SJSA1 (cell line): ENCODE measurements around the gene SLC51B. TPM values are rescaled to one million over a fixed set of nuclear protein-coding genes. Genes with fewer than 3 reads are reported as not detected.

Experiments
- DNase-seq, 2 experiments: peaks; one replicate each; pipeline ENCODE4 v3.0.0-alpha.2; 2015 to 2020; ENCODE audit warnings: low spot score in 2 of 2, low read depth in 1 of 2
- H3K27ac ChIP-seq: fragments of 250-450 bp; sonication (Bioruptor Pico); 2 replicates; pipeline ENCODE4 v1.5.1; 2020; ENCODE audit warnings: mild to moderate bottlenecking, moderate library complexity
- H3K27me3 ChIP-seq: fragments of 250-450 bp; sonication (Bioruptor Pico); replicated peaks from 2 replicates; pipeline ENCODE4 v1.5.1; 2020; ENCODE audit warnings: mild to moderate bottlenecking, moderate library complexity
- H3K36me3 ChIP-seq: fragments of 250-450 bp; sonication (Bioruptor Pico); 2 replicates; pipeline ENCODE4 v1.5.1; 2020; ENCODE audit warnings: mild to moderate bottlenecking
- H3K4me1 ChIP-seq: fragments of 250-450 bp; sonication (Bioruptor Pico); replicated peaks from 2 replicates; pipeline ENCODE4 v1.6.1; 2021; ENCODE audit warnings: mild to moderate bottlenecking
- H3K4me3 ChIP-seq: fragments of 250-450 bp; sonication (Bioruptor Pico); 2 replicates; pipeline ENCODE4 v1.5.1; 2020; ENCODE audit warnings: mild to moderate bottlenecking
- H3K9me3 ChIP-seq: fragments of 250-450 bp; sonication (Bioruptor Pico); replicated peaks from 2 replicates; pipeline ENCODE4 v1.5.1; 2020; ENCODE audit warnings: mild to moderate bottlenecking
- total RNA-seq: library from RNA; depleted of rRNA; stranded (reverse); fragments of >200 nt; shearing (Covaris generic); gene quantifications from 2 replicates; pipeline ENCODE4 v1.2.3, GENCODE V29; 2014

SLC51B gene
- total RNA-seq, 1 experiment from 2014 or later = 1.1 TPM

DNA sequence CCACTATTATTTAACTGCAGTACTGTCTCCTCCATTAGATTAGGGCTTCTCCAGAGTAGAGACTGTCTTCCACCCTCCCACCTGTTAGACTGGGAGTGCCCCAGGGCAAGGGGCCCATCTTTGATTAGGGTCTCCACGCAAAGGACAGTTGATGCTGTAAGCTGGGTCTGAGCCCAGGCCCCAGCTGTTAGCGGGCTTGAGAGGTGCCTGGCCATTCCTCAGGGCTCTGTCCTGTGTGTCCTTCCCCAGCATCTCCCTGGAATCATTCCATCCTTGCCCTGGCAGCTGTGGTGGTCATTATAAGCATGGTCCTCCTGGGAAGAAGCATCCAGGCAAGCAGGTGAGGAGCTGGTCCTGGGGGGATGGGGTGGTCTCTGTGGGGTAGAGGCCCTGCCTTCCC is 6.1 kb downstream of the SLC51B start:
- Histone ChIP-seq H3K27ac (peak overlapping the region; percentile 78), H3K9me3 (no peaks in the 10 kb centered on the region), H3K4me3 (no peak overlapping the region), H3K36me3 (peaks cover 70% of the 10 kb centered on the region), H3K4me1 (peaks cover 70% of the 10 kb centered on the region), H3K27me3 (no peaks in the 10 kb centered on the region)
- DNase-seq = no peak

DNA sequence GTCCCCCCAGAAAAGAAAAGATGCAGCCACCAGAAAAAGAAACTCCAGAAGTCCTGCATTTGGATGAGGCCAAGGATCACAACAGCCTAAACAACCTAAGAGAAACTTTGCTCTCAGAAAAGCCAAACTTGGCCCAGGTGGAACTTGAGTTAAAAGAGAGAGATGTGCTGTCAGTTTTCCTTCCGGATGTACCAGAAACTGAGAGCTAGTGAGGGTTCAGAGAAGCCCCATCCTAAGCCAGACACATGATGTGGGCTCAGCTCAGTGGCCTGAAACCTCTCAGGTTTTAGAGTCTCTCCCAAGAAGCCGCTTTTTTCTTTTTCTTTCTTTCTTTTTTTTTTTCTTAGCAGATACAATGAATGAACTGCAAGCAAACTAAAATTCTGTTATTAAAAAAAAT is 7.8 kb downstream of the SLC51B start:
- H3K9me3 ChIP-seq = no peaks in the 10 kb centered on the region
- H3K4me3 ChIP-seq = no peak overlapping the region
- peaks cover 78% of the 10 kb centered on the region for H3K36me3 ChIP-seq
- H3K4me1 ChIP-seq = peaks cover 82% of the 10 kb centered on the region
- DNase-seq = no peak
- H3K27me3 ChIP-seq = no peaks in the 10 kb centered on the region
- H3K27ac ChIP-seq = no peak overlapping the region

DNA sequence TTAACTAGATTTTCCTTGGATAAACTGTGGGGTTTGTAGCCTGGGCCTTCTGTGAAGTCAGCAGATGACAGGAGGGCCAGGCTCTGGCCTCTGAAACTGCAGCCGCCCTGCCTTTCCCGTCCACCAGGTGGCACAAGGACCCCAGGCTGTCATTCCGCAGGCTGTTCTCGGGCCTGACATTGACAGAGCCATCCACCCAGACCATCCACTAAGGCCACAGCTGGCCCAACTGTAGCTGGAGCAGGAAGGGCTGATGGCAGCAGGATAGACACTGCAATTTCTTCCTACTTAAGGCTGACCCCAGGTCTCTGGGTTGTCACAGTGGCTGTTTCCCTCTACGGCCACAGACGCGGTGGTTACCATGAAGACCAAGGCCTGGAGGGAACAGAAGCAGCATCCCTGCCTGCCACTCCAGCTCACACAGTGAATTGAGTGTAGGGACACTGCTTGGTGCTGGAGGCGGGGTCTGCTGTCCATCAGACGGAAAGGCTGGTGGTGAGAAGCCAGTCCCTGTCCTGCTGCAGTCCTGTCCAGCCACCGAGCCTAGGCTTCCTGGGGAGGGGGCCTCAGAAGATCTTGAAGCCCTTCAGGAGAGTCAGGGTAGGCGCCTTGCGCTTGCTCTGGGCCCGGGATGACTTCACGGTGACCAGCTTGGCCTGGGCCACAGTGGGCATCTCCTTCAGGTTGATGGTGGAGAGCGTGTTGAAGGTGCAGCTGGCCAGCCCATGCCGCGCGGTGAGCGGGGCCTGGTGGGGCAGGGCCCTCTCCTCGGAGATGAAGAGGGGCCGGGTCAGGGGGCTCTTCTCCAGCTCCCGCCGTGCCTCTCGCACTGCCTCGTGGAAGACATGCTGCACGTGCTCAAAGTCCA is 9.4 kb downstream of the SLC51B start:
- Histone ChIP-seq H3K4me3 (no peak overlapping the region), H3K36me3 (peaks cover 82% of the 10 kb centered on the region), H3K27me3 (no peaks in the 10 kb centered on the region), H3K27ac (peak overlapping the region; percentile 62), H3K4me1 (peaks cover 83% of the 10 kb centered on the region), H3K9me3 (no peaks in the 10 kb centered on the region)
- DNase-seq = peak; percentile 78 to 87

DNA sequence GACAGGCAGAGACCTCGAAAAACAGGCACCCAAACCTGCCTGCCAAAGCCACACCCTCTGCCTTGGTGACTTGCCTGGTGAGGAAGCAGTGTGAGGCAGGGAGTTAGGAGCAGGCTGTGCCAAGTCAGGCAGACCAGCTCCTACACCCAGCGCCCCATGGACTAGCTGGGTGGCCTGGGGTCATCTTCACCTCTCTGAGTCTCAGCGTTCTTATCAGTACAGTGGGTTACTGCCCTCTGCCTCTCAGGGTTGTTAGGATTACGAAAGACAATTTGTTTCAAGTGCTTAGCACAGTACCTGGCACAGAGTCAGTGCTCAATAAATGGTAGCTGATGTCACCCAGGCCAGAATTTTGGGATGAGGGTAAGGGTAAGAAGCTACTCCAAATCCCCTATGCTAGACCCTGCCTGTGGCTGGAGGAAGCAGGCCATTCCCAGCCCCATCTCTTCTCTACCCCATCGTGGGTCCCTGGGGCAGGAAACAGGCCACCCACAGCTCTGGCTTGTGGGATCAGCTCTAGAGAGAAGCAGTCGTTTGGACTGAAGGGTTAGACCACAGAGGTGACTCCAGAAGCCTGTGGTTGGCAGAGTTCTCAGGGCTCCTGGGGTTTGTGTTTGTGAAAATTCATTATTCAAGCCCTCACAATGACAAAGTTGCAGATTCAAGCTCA is 10.1 kb downstream of the SLC51B start:
- H3K4me1 ChIP-seq = peaks cover 81% of the 10 kb centered on the region
- peak; percentile 96 to 98 for DNase-seq
- peak overlapping the region; percentile 62 for H3K27ac ChIP-seq
- H3K27me3 ChIP-seq = no peaks in the 10 kb centered on the region
- H3K9me3 ChIP-seq = no peaks in the 10 kb centered on the region
- peaks cover 86% of the 10 kb centered on the region for H3K36me3 ChIP-seq
- no peak overlapping the region for H3K4me3 ChIP-seq

DNA sequence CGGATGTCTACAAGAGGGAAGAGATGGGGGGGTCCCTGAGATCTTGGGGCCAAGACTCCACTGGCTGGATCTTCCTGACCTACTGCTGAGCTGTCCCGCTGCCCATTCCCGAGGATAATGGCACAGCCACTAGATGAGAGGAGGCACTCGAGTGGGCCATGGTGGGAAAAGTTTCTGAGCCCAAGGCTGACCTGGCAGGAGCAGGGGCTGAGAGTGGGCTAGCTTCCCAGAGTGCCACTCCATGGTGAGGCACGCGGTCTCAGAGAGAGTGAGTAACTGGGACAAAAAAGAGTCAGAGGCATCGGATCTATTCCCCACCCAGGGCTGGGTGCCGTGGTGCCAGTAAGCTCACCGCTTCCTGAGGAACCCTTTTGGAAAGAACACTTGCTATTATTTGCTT is 10.9 kb downstream of the SLC51B start:
- Histone ChIP-seq H3K27me3 (no peaks in the 10 kb centered on the region), H3K9me3 (no peaks in the 10 kb centered on the region), H3K36me3 (peaks cover 90% of the 10 kb centered on the region), H3K4me3 (no peak overlapping the region), H3K27ac (peak overlapping the region; percentile 62), H3K4me1 (peaks cover 81% of the 10 kb centered on the region)
- no peak for DNase-seq

DNA sequence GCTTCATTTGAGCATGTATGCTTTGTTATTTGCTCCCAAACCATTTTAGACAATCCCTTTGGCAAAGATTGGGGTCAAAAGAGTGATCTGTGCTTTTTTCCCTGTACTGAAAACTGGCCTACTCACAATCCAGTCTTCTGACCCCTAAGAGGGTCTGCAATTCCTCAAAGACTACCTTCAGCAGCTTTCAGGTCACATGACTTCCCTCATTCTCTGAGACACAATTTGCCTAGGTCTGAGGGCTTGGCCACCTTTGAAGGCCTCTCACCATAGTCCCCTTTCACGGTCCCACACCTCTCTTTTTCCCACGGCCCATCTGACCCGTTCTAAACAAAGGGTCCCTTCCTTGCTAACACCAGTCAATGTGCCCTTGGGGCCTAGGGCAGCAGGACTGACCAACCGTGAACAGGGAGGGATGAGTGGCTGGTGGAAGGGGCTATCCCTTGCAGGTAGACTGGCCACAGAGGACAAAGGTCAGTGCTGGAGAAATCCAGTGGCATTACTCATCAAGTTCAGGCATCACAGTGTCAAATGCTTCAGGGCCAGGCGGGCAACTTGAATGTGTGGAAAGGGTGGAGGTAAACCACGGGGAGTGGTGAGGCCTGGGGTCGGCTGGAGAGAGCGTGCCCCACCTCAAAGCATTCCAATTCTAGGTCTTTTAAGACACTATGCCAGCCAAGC is 11.8 kb downstream of the SLC51B start:
- Histone ChIP-seq H3K4me3 (no peak overlapping the region), H3K36me3 (peaks cover 90% of the 10 kb centered on the region), H3K9me3 (no peaks in the 10 kb centered on the region), H3K27ac (peak overlapping the region; percentile 62), H3K27me3 (no peaks in the 10 kb centered on the region), H3K4me1 (peaks cover 75% of the 10 kb centered on the region)
- DNase-seq = peak; percentile 54 to 68

DNA sequence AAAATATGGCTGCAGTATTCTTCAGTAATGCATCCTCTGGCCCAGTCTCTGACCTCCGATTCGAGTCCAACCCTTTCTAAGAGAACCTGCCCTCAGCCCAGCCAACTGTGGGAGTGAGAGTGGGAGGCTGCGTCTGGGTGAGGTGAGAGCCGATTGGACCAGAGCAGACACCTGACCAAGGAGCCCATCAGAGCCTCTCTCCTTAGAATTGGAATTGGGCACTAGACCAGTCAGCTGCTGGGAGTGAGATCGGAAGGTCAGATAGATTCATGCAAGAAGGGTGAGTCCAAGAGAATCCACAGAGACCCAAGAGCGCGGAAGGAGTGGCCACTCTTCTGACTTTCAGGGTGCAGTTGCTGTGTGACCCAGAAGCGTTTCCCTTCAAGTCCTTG is 12.4 kb downstream of the SLC51B start:
- no peak for DNase-seq
- H3K4me1 ChIP-seq = peaks cover 79% of the 10 kb centered on the region

DNA sequence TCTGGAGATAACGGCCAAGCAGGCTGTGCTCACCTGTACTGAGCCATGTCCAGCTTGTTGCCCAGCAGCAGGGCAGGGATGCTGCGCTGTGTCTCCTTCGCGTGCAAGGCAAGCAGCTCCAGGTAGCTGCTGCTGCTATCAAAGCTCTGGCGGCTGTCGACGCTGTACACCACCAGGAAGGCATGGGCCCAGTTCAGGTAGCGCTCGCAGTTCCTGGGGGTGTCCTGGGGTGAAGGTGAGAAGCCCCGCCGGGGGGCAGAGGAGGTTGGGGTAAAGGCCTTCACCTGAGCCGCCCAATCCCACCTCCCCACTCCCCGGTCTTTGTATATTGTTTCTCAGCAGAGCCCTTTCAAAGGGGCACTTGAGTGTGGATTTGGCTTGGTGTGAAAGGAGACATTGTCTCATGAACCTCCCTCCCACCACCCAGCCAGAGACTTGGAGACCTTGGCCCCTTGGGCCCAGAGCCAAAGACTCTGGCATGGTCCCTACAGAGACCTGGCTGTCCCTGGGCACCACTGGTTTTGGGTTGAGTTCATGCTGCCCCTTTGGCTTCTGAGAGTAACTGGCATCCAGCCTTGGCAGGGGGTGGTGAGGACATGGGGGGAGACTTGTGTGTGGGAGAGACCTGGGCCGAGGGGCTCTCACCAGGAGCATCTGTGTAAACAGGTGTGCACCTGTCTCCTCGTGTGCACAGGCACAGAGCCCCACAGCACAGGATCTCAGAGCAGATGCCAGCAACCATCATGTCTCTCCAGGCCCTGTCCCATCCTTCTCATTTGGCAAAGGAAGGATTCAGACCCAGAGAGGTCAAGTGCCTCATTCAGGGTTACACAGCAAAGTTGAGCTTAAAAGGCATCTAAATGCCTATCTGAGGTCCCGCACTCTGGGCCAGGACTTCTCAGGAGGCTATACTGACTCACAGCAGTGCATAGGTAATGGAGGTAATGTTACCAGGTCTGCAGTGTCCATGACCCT is 13.5 kb downstream of the SLC51B start:
- Histone ChIP-seq H3K36me3 (peaks cover 94% of the 10 kb centered on the region), H3K9me3 (no peaks in the 10 kb centered on the region), H3K4me3 (no peak overlapping the region), H3K27me3 (no peaks in the 10 kb centered on the region), H3K4me1 (peaks cover 90% of the 10 kb centered on the region), H3K27ac (no peak overlapping the region)
- DNase-seq = no peak

More for the DNA sequence above, 12.4 kb downstream of the SLC51B start:
- H3K9me3 ChIP-seq = no peaks in the 10 kb centered on the region
- H3K4me3 ChIP-seq = no peak overlapping the region
- H3K27ac ChIP-seq = peak overlapping the region; percentile 62; the same call in 1 of the 2 replicates
- no peaks in the 10 kb centered on the region for H3K27me3 ChIP-seq
- H3K36me3 ChIP-seq = peaks cover 93% of the 10 kb centered on the region

DNA sequence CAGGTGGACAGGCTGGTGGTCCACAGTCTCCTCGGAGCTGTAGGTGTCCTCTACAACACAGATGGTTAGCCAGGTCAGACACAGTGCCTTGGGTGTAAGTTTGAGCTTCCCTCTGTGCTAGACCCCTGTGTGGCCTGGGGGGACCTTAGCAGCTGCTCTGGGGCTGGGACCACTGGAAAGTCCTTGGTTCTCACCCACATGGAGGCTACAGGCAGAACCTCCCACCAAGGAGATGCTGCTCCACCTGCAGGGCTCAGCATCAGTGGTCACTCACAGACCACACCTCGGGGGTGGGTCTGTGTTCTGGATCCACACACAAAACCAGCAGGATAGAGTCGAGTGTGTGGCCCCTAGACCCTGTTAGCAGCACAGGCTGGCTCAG is 14.2 kb downstream of the SLC51B start:
- H3K27ac ChIP-seq = no peak overlapping the region
- H3K27me3 ChIP-seq = no peaks in the 10 kb centered on the region
- H3K36me3 ChIP-seq = peaks cover 94% of the 10 kb centered on the region
- DNase-seq = no peak
- peaks cover 90% of the 10 kb centered on the region for H3K4me1 ChIP-seq
- no peaks in the 10 kb centered on the region for H3K9me3 ChIP-seq
- H3K4me3 ChIP-seq = no peak overlapping the region

DNA sequence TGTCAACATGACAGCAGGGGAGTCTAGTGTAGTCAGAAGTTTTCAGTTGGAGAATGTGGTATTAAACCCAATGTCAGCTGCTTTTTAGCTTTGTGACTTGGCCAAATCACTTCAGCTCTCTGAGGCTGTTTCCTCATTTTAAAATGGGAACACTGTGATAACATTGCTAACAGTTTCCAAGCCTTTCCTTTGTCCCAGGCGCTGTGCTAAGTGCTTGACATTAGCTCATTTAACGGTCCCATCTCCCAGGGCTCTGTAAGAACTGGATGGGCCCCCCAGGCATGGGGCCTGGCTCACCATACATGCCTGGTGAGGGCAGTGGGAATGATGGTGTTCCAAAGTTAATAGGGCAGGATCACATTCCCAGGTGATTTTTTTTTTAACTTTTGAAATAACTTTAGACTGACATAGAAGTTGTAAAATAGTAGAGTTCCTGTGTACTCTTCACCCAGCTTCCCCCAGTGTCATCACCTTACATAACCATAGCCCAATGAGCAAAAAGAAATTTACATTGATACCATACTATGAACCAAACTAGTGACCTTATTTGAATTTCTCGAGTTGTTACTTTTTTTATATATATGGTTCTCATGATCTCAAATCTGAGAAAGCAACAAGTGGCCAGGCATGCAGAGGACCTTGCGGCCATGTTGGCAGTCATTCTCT is 14.9 kb downstream of the SLC51B start:
- Histone ChIP-seq H3K27ac (no peak overlapping the region), H3K4me1 (peaks cover 87% of the 10 kb centered on the region), H3K36me3 (peaks cover 94% of the 10 kb centered on the region), H3K27me3 (no peaks in the 10 kb centered on the region), H3K4me3 (no peak overlapping the region), H3K9me3 (no peaks in the 10 kb centered on the region)
- no peak for DNase-seq

DNA sequence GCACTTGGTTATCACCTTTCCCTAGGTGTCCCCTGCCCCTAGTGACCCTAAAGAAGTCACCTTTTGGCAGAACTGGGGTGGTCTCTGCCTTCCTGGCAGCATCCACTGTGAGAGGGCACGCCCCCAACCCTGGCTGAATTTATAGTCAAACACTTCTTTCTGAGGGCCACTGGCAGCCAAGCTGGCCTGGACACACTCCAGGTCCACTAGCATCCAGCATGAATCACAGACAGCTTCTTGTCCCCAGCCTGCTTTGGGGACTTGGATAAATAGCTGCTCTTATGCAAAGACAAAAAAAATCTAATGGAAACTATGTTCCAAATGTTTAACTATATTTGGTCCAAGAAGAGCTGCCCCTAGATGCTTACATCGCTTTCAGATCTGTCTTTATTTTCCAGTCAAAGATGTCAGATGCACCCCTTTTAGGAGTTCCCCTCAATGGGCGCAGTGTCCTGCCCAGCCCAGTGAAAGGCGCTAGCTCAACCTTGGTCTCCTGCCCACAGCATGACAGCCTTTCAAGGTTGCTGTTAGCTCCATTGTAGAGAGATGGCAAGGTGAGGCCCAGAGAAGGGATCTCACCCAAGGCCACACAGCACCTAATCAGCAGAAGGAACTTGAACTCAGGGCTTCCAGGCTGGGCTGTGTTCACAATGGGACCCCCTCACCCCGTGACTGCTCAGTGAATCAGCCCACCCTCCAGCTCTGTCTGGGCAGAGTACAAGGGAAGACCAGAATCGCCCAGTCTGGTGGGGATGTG is 15.6 kb downstream of the SLC51B start:
- H3K4me3 ChIP-seq = no peak overlapping the region

DNA sequence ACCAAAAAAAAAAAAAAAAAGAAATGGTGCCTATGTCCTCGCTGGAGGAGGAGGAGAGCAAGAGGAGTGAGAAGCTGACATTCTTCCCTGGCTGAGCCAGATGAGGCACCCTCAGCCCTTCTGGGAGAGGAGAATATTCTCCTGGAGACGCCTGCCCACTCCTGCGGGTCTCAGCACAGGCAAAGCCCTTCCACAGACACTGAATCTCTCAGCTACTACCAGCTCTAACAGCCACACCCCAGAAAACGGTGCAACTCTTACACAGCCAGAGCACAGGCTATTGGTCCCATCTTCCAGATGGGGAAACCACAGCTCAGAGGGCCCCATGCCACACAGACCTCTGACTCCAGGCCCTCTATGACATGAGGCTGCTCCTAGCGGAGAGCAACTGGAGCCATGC is 16.9 kb downstream of the SLC51B start:
- Histone ChIP-seq H3K36me3 (peaks cover 88% of the 10 kb centered on the region), H3K27me3 (no peaks in the 10 kb centered on the region)
- DNase-seq = no peak

More for the DNA sequence above, 15.6 kb downstream of the SLC51B start:
- Histone ChIP-seq H3K9me3 (no peaks in the 10 kb centered on the region), H3K4me1 (peaks cover 87% of the 10 kb centered on the region), H3K36me3 (peaks cover 99% of the 10 kb centered on the region), H3K27ac (no peak overlapping the region), H3K27me3 (no peaks in the 10 kb centered on the region)
- DNase-seq = no peak

More for the DNA sequence above, 16.9 kb downstream of the SLC51B start:
- H3K4me1 ChIP-seq = peaks cover 84% of the 10 kb centered on the region
- no peak overlapping the region for H3K4me3 ChIP-seq
- H3K27ac ChIP-seq = 0 out of 2 replicates have a peak overlapping the region, but pooled peaks have one; percentile 30
- no peaks in the 10 kb centered on the region for H3K9me3 ChIP-seq
